Measurements from ENCODE around the gene UFSP1.
"Not testable (repeated sequence)": the region's sequence is repeated elsewhere in the genome, so short reads cannot be mapped to it uniquely, and the experiment has no call there.

Gene UFSP1

DNA sequence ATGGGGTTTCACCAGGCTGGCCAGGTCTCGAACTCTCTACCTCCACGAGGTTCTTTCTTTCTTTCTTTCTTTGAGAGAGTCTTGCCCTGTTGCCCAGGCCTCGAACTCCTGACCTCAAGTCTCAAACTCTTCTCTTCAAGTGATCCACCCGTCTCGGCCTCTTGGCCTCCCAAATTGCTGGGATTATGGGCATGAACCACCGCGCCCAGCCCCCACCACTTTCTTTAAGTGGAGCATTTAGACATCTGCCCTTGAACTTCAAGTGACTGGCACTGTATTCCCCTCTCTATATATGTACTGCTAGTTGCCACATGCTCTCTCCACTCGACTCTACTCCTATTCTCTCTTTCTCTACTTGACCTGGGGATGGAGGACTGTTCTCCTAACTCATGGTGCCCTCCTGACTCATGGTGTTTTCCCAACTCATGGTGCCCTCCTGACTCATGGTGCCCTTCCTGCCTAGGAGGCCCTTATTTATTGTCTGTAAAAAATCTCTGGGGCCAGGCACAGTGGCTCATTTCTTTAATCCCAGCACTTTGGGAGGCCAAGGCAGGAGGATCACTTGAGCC, 25.4 kb upstream of the UFSP1 start:
- no peak for DNase-seq (ENCODE audit: extremely low spot score)
- ChIA-PET CTCF (no interaction called here), POLR2A (no interaction called here)
- TF ChIP-seq, protein P1, sequence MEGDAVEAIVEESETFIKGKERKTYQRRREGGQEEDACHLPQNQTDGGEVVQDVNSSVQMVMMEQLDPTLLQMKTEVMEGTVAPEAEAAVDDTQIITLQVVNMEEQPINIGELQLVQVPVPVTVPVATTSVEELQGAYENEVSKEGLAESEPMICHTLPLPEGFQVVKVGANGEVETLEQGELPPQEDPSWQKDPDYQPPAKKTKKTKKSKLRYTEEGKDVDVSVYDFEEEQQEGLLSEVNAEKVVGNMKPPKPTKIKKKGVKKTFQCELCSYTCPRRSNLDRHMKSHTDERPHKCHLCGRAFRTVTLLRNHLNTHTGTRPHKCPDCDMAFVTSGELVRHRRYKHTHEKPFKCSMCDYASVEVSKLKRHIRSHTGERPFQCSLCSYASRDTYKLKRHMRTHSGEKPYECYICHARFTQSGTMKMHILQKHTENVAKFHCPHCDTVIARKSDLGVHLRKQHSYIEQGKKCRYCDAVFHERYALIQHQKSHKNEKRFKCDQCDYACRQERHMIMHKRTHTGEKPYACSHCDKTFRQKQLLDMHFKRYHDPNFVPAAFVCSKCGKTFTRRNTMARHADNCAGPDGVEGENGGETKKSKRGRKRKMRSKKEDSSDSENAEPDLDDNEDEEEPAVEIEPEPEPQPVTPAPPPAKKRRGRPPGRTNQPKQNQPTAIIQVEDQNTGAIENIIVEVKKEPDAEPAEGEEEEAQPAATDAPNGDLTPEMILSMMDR (IDR thresholded peaks at IDR 0.05; ENCODE audit: control extremely low read depth, extremely low read depth, low read depth, missing control alignments): no peak

DNA sequence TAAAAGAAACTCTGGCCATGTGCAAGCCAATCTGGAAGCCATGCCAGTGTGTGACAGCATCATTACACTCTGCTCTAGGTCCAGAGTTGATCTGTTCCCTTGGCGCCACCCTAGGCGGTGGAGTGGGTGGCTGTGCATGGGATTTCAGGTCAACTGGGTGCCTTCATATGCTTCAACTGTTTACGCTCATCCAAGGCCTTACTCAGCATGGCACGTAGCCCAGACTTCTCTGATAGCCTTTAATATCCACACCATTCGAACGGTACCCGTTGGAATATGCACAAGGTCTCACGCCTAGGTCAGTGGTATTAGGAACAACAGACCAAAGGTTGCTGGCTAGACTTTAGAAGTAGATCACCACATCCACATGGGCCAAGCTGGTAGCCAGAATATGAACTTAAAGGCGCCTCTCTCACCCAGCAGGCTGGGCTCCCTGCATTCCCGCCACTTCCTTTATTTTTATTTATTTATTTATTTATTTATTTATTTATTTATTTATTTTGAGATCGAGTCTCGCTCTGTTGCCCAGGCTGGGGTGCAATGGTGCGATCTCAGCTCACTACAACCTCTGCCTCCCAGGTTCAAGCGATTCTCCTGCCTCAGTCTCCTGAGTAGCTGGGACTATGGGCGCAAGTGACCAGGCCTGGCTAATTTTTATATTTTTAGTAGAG, 24.8 kb upstream of the UFSP1 start:
- TF ChIP-seq, protein P1 (IDR thresholded peaks at IDR 0.05; ENCODE audit: control extremely low read depth, extremely low read depth, low read depth, missing control alignments): no peak
- ChIA-PET POLR2A (no interaction called here), CTCF (no interaction called here)
- no peak for DNase-seq (ENCODE audit: extremely low spot score)

DNA sequence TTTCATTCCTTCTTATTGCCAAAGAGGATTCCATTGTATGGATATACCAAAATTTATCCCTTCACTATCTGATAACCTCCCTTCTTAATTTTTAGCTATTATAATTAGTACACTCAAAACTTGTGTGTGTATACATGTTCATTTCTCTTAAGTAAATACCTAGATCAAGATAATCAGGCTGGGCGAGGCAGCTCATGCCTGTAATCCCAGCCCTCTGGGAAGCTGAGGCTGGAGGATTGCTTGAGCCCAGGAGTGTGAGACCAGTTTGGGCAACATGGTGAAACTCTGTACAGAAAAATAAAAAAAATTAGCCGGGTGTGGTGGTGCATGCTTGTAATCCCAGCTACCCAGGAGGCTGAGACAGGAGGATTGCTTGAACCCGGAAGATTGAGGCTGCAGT, 22.0 kb upstream of the UFSP1 start:
- TF ChIP-seq, protein P1 (IDR thresholded peaks at IDR 0.05; ENCODE audit: control extremely low read depth, extremely low read depth, low read depth, missing control alignments): no peak
- POLR2A ChIA-PET: no interaction called here
- CTCF ChIA-PET: interaction anchor here (1.1 kb wide), 2 partner anchors 11 to 166 kb away, joined by 3 to 4 read pairs; no protein-coding TSS in a partner anchor
- DNase-seq (ENCODE audit: extremely low spot score): no peak

DNA sequence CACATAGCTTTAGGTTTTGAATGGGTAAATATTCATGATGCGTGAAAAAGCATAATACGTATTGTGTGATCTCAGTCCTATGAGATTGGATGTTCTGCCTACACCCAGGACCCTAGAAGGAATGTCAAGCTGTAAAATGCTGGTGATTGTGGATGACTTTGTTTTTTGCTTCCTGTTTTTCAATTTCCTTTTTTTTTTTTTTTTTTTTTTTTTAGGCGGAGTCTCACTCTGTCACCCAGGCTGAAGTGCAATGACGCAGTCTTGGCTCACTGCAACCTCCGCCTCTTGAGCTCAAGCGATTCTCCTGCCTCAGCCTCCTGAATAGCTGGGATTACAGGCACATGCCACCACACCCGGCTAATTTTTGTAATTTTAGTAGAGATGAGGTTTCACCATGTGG, 20.9 kb upstream of the UFSP1 start:
- DNase-seq (ENCODE audit: extremely low spot score); POLR2A ChIA-PET: not testable (repeated sequence)
- CTCF ChIA-PET: interaction anchor here (0.8 to 1.1 kb wide), 3 partner anchors 13 to 167 kb away, joined by 3 to 4 read pairs (median 3); no protein-coding TSS in a partner anchor

DNA sequence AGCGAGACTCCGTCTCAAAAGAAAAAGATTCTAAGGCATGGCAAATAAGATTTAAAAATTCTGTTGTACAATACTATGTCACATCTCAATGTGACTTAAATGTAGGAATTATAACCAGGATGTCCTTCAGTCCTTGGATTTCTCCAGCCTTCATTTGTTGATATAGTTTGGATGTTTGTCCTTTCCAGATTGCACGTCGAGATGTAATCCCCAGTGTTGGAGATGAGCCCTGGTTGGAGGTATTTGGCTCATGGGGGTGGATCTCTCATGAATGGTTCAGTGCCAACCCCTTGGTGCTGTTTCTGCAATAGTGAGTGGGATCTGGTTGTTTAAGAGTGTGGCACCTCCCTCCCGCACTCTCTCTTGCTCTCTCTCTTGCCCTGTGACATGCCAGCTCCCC, 19.0 kb upstream of the UFSP1 start:
- TF ChIP-seq, protein P1 (IDR thresholded peaks at IDR 0.05; ENCODE audit: control extremely low read depth, extremely low read depth, low read depth, missing control alignments): no peak
- POLR2A ChIA-PET: no interaction called here
- no peak for DNase-seq (ENCODE audit: extremely low spot score)
- CTCF ChIA-PET: no interaction called here

DNA sequence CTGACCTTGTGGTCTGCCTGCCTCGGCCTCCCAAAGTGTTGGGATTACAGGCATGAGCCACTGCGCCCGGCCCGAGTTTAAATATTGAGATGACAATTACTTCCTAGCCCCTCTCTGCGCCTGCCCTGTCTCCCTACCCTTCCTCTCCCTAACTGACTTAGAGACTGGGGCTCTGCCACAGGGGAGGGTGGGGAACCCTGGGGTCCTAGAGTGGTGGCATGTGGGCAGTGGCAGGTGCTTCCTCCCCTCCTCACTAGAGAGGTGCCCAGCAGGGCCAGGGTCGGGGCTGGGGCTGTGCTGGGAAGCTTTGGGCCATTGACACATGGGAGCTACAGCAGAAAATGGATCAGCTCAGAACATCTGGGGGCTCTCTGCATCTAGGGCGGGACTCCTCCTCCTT, 13.1 kb upstream of the UFSP1 start:
- TF ChIP-seq, protein P1 (IDR thresholded peaks at IDR 0.05; ENCODE audit: control extremely low read depth, extremely low read depth, low read depth, missing control alignments): no peak
- ChIA-PET CTCF (interaction anchor here (3.7 kb wide), 1 partner anchor 156 kb away, joined by 11 read pairs; no protein-coding TSS in a partner anchor), POLR2A (interaction anchor here (1.0 kb wide), 1 partner anchor 179 kb away, joined by 3 read pairs; no protein-coding TSS in a partner anchor)
- DNase-seq (ENCODE audit: extremely low spot score): no peak

DNA sequence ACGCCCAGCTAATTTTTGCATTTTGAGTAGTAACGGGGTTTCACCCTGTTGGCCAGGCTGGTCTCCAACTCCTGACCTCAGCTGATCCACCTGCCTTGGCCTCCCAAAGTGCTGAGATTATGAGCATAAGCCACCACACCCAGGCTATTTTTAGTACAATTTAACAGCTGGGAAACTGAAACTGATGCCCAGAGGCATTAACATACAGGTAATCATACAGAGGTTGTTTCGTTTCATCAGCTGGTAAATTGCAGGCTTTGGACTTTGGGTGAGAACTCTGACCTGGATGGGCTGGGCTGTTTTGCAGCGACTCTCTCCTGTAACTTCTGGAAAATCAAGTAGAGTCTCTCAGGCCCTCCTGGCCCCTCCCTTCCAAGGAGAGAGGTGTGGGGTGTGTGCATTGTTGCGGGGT, 12.4 kb upstream of the UFSP1 start:
- no peak for DNase-seq (ENCODE audit: extremely low spot score)
- ChIA-PET CTCF (interaction anchor here (1.1 to 3.7 kb wide), 3 partner anchors 56 to 291 kb away, joined by 3 to 11 read pairs (median 5); no protein-coding TSS in a partner anchor), POLR2A (interaction anchor here (0.7 to 1.0 kb wide), 2 partner anchors 180 to 224 kb away, joined by 3 read pairs; no protein-coding TSS in a partner anchor)
- TF ChIP-seq, protein P1 (IDR thresholded peaks at IDR 0.05; ENCODE audit: control extremely low read depth, extremely low read depth, low read depth, missing control alignments): no peak
